Sigmoid colon (tissue), 7 donors: ENCODE data around the gene EIF3D. TPM values are rescaled to one million over a fixed set of nuclear protein-coding genes. Genes with fewer than 3 reads are reported as not detected.
"Not testable (repeated sequence)": the region's sequence is repeated elsewhere in the genome, so short reads cannot be mapped to it uniquely, and the experiment has no call there.

Source experiments
- DNase-seq: peaks from one replicate; pipeline ENCODE4 v3.0.0-alpha.2; 2019
- H3K27ac ChIP-seq, 4 donors: fragments of 200-600 bp; sonication (generic); one replicate each; pipeline ENCODE4 v1.5.1; 2016 to 2019; ENCODE audit warnings: mild to moderate bottlenecking in 1 of 4
- H3K27me3 ChIP-seq, 3 donors: fragments of 200-600 bp; sonication (generic); one replicate each; pipeline ENCODE4 v1.5.1; 2019; ENCODE audit warnings: mild to moderate bottlenecking in 1 of 3
- H3K36me3 ChIP-seq, 4 donors: fragments of 200-600 bp; sonication (generic); one replicate each; pipeline ENCODE4 v1.5.1; 2016 to 2019
- H3K4me1 ChIP-seq, 4 donors: fragments of 200-600 bp; sonication (generic); one replicate each; pipeline ENCODE4 v1.5.1; 2017 to 2019
- H3K4me3 ChIP-seq, 4 donors: fragments of 200-600 bp; sonication (generic); one replicate each; pipeline ENCODE4 v1.5.1; 2017 to 2019; ENCODE audit warnings: mild to moderate bottlenecking in 2 of 4, moderate library complexity in 1 of 4
- H3K9me3 ChIP-seq, 4 donors: fragments of 200-600 bp in 3 of 4; sonication (generic) in 3 of 4; one replicate each; pipeline versions ENCODE4 v1.5.1 to v1.6.1; 2013 to 2019
- CTCF ChIP-seq, 4 experiments: fragments of 450-650 bp in 3 of 4; fragments of 200-600 bp in 1 of 4; IDR thresholded peaks; one replicate each; pipeline ENCODE4 v1.5.1; 2016 to 2019; ENCODE audit warnings: antibody characterized with exemption in 4 of 4, mild to moderate bottlenecking in 3 of 4, moderate library complexity in 2 of 4
- EP300 ChIP-seq, 4 donors: sonication (generic); formaldehyde crosslinking; IDR thresholded peaks; one replicate each; pipeline ENCODE4 v1.6.1; 2017; ENCODE audit warnings: antibody characterized with exemption in 4 of 4
- POLR2A ChIP-seq, 2 donors: fragments of 450-650 bp; IDR thresholded peaks; one replicate each; pipeline ENCODE4 v1.6.1; 2016; ENCODE audit warnings: antibody characterized with exemption in 2 of 2, mild to moderate bottlenecking in 2 of 2, moderate library complexity in 2 of 2
- POLR2AphosphoS5 ChIP-seq, 4 donors: sonication (generic); formaldehyde crosslinking; IDR thresholded peaks; one replicate each; pipeline ENCODE4 v1.6.1; 2017; ENCODE audit warnings: antibody characterized with exemption in 4 of 4
- WGBS, 2 donors: extraction: QIAGEN DNeasy Blood & Tissue Kit; methylation state at CpG; one replicate each; pipeline ENCODE4 v1.1.7; 2013; 5-methylcytosine and 5-hydroxymethylcytosine counted together
- intact Hi-C: fragments of 100-400 bp; cut with DNase I; formaldehyde crosslinking; loops from one replicate; pipeline ENCODE4 v1.15.1; 2023
- polyA plus RNA-seq, 3 donors: library from polyadenylated mRNA; stranded (reverse); fragments of 200-250 nt; gene quantifications; one replicate each; pipeline ENCODE4 v1.2.3, GENCODE V29; 2013
- total RNA-seq, 4 donors: library from RNA; depleted of rRNA; stranded (reverse); fragments of >200 nt; gene quantifications; one replicate each; pipeline ENCODE4 v1.1.0, GENCODE V29; 2016
- donor health status: healthy with polysubstance abuse.
- donor health status: Bipolar disorder and iron deficiency.
- donor health status: healthy.

Gene EIF3D
- total and polyA plus RNA-seq, 7 donors, result 130 to 376 (median 260) TPM

- intact Hi-C loops, result no loop called here
- WGBS, 2 donors, result 51 to 69% methylated on average over 7 of the region's 7 CpGs
- Histone ChIP-seq H3K4me1 (no peaks in the 10 kb centered on the region), H3K27ac (no peak overlapping the region), H3K4me3 (no peak overlapping the region), H3K36me3 (no peaks in the 10 kb centered on the region), H3K27me3 (no peaks in the 10 kb centered on the region), H3K9me3 (no peaks in the 10 kb centered on the region)
- TF ChIP-seq CTCF (IDR thresholded peaks at IDR 0.05) (no peak), EP300 (IDR thresholded peaks at IDR 0.05) (no peak), POLR2A (IDR thresholded peaks at IDR 0.05) (no peak), POLR2AphosphoS5 (IDR thresholded peaks at IDR 0.05) (no peak)
- DNase-seq, result no peak
Observed at GRCh38 chr22:36536717-36537116, 7.8 kb upstream of the EIF3D start.

GRCh38 chr22:36533320-36533719 lies 4.4 kb upstream of the EIF3D start:
- WGBS, 2 donors, result 83 to 92% methylated on average over 4 of the region's 4 CpGs
- DNase-seq, H3K4me1 ChIP-seq, H3K4me3 ChIP-seq, H3K27ac ChIP-seq, H3K36me3 ChIP-seq, H3K27me3 ChIP-seq, H3K9me3 ChIP-seq, intact Hi-C loops: not testable (repeated sequence)

- DNase-seq, result no peak
- TF ChIP-seq POLR2AphosphoS5 (IDR thresholded peaks at IDR 0.05), result no peak
- TF ChIP-seq EP300 (IDR thresholded peaks at IDR 0.05), result no peak
- TF ChIP-seq POLR2A (IDR thresholded peaks at IDR 0.05), result no peak
- no peak for TF ChIP-seq CTCF (IDR thresholded peaks at IDR 0.05)
- no peak overlapping the region for H3K4me3 ChIP-seq
- no peak overlapping the region for H3K27ac ChIP-seq
- H3K4me1 ChIP-seq, result peaks cover 0 to 17% (median 11%) of the 10 kb centered on the region in 4 donors
- peaks cover 0 to 2% (median 0%) of the 10 kb centered on the region in 4 donors for H3K36me3 ChIP-seq
- no peaks in the 10 kb centered on the region for H3K9me3 ChIP-seq
- intact Hi-C loops, result no loop called here
- 77 to 96% methylated on average over 2 of the region's 2 CpGs for WGBS, 2 donors
- H3K27me3 ChIP-seq, result no peaks in the 10 kb centered on the region
Observed at GRCh38 chr22:36532466-36532865, 3.5 kb upstream of the EIF3D start.

- H3K36me3 ChIP-seq, result peaks cover 25 to 43% (median 29%) of the 10 kb centered on the region in 4 donors
- peaks cover 0 to 19% (median 15%) of the 10 kb centered on the region in 4 donors for H3K4me1 ChIP-seq
- intact Hi-C loops, result loop anchor here (5.0 kb wide), 1 partner anchor 249 kb away; the partner anchor contains the start of gene IFT27
- H3K9me3 ChIP-seq, result no peaks in the 10 kb centered on the region
- 3 to 9% methylated on average over 8 of the region's 8 CpGs for WGBS, 2 donors
- no peak for DNase-seq
- peak overlapping the region; percentile 55 to 72 (median 64) for H3K4me3 ChIP-seq
- TF ChIP-seq POLR2A (IDR thresholded peaks at IDR 0.05) (no peak), CTCF (IDR thresholded peaks at IDR 0.05) (no peak), POLR2AphosphoS5 (IDR thresholded peaks at IDR 0.05) (no peak), EP300 (IDR thresholded peaks at IDR 0.05) (no peak)
- no peaks in the 10 kb centered on the region for H3K27me3 ChIP-seq
- peak overlapping the region; percentile 87 to 92 (median 90) for H3K27ac ChIP-seq
Observed at GRCh38 chr22:36528341-36528740, 625 bp downstream of the EIF3D start.

- TF ChIP-seq POLR2A (IDR thresholded peaks at IDR 0.05) (no peak), EP300 (IDR thresholded peaks at IDR 0.05) (no peak), CTCF (IDR thresholded peaks at IDR 0.05) (no peak), POLR2AphosphoS5 (IDR thresholded peaks at IDR 0.05) (no peak)
- peaks cover 57 to 100% (median 84%) of the 10 kb centered on the region in 4 donors for H3K36me3 ChIP-seq
- H3K27me3 ChIP-seq, result no peaks in the 10 kb centered on the region
- WGBS, 2 donors, result 87 to 96% methylated on average over 6 of the region's 6 CpGs
- H3K9me3 ChIP-seq, result no peaks in the 10 kb centered on the region
- H3K4me1 ChIP-seq, result peaks cover 0 to 8% (median 4%) of the 10 kb centered on the region in 4 donors
- intact Hi-C loops, result no loop called here
- no peak overlapping the region for H3K4me3 ChIP-seq
- H3K27ac ChIP-seq, result no peak overlapping the region
- DNase-seq, result no peak
Observed at GRCh38 chr22:36522662-36523061, 6.3 kb downstream of the EIF3D start.
